NCI-H1105 (cell line): Measurements from ENCODE around the gene GPATCH3.
"Not testable (repeated sequence)": the region's sequence is repeated elsewhere in the genome, so short reads cannot be mapped to it uniquely, and the experiment has no call there.

Experiments used
- DNase-seq: peaks from one replicate; lab custom pipeline; 2025; lab: John Stamatoyannopoulos, UW

The GPATCH3 gene

DNA sequence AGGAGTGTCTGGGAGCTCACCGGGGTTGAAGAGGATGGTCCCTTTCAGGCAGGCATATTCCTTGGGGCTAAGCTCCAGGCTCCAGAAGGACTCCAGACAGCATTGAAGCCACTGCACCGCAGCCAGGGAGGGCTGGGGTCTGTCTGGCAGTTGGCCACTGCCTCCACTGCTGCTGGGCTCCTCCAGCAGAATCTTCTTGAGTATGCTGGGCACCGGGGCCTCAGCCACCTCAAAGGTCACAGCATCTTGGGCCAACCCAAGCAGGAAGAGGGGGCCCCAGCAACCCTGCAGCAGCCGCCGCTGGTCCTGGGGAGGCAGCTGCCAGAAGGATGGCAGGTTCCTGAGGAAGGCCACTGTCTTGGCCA lies 13.1 kb upstream of the GPATCH3 start:
- no peak for DNase-seq

GRCh38 chr1:26912147-26912490 lies 11.9 kb upstream of the GPATCH3 start:
- no peak for DNase-seq

- DNase-seq, result no peak
These were observed 11.3 kb upstream of the GPATCH3 start for GRCh38 chr1:26911399-26912146.

- DNase-seq, result no peak
These were observed 10.3 kb upstream of the GPATCH3 start for GRCh38 chr1:26910343-26911160.

- no peak for DNase-seq
These were observed 9.7 kb upstream of the GPATCH3 start for GRCh38 chr1:26909951-26910342.

GRCh38 chr1:26907071-26907917 lies 7.0 kb upstream of the GPATCH3 start:
- DNase-seq, result no peak

DNA sequence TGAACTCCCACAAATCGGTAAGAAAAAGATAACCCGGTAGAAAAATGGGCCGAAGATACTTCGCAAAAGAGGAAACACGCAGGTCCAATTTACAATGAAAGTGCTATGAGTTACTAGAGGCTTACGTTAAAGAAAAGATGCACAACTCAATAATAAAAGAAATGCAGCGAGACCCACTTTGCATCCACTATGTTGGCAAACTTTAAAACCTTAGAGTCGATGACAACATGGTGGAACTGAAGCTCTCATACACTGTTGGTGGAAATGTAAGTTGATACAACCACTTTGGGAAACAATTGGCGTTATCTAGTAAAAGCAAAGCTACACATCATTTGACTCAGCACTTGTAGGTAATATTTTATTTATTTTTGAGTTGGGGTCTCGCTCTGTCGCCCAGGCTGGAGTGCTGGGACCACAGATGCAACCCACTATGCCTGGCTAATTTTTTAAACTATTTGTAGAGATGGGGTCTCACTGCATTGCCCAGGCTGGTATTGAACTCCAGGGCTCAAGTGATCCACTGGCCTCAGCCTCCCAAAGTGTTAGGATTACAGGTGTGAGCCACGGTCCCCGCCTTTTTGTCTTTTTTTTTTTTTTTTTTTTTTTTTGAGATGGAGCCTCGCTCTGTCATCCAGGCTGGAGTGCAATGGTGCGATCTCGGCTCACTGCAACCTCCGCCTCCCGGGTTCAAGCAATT lies 696 bp upstream of the GPATCH3 start:
- DNase-seq, result no peak

DNA sequence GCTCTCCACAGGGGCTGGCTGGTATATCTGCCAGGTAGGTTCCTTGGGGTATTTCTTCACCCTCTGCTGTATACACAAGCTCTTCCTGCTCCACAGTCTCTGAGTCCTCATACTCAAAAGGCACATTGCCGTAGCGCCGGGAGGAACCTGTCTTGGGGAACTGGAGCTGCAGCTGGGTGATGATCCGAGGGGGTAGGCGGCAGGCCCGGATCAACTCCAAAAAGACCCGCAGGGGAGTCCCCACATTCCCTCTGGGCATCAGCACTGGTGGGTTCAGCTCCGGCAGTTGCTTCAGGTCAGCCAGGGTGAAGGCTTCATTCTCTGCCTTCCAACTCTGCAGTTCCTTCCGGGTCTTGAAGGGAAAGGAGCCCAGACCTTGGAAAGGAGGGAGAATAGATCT lies 2.9 kb downstream of the GPATCH3 start:
- no peak for DNase-seq

- no peak for DNase-seq
These were observed 6.0 kb downstream of the GPATCH3 start for GRCh38 chr1:26894263-26894662.

- DNase-seq, result no peak
These were observed 9.8 kb downstream of the GPATCH3 start for GRCh38 chr1:26890467-26890796.

DNA sequence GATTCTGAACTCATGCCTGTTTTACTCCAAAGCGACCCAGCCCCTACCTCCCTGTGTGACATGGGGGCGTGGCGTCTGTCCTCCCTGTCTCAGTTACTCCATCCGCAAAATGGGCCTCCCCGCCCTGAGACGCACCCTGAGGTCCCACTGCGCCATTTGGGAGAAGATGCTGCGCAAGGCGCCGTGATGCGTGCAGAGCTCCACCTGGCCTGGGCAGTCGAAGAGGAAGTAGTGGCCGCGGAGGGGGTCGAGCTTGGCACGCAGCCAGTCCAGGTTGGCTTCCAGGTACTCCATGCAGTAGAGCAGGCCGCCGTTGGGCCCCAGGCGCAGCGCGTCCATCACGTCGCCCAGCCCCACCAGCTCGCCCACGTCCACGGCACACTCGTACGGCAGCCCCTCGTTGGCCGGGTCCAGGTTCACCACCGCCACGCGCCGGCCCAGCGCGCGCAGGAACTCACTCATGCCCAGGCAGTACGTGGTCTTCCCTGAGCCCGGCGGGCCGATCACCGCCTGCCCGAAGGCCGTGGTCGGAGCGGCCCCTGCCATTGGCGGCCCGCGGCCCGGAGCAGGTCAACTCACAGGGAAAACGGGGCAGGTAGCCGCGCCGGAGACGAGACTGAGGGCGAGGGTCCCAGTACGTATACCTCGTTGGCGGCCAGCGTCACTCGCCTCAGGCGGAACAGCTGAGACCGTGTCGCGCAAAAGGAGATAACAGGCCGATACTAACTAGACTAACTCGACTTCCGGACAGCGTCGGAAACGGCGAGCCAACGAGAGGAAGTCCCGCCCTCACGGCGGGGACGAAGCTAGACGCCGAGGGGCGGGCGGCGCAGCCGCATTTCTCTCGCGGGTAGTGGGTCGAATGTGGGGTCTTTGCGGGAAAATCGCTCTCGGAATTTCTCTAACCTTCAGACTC lies 10.5 kb downstream of the GPATCH3 start, which contains the start of gene GPN2:
GPN2 (minus strand) TSS at position 733 of the 916 bp plus-strand sequence; CDS start at position 546, 187 bp downstream.
- peak; percentile 73 for DNase-seq

GRCh38 chr1:26888231-26888630 lies 12.0 kb downstream of the GPATCH3 start:
- no peak for DNase-seq

DNA sequence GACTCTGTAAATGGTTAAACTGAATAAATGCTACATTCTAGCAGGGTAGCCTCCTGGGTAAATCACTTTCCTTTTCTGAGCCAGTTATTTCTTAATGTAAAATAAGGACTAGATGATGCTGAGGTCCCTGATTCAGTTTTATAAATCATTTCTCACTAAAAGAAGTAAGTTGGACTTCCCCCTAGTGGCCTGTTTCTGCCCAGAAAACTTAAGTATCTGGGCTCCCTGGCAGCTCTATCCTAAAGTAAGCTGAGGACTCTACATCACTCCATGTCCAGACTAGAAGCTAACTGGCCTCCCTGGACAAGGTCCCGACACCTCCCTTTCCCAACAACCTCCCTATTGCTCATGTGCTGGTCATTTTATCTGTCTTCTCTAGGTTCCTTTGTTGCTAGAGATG lies 13.1 kb downstream of the GPATCH3 start:
- no peak for DNase-seq

- no peak for DNase-seq
These were observed 17.4 kb downstream of the GPATCH3 start for GRCh38 chr1:26882696-26883463.

- not testable (repeated sequence) for DNase-seq
These were observed 18.7 kb downstream of the GPATCH3 start for GRCh38 chr1:26881611-26882010.

- DNase-seq, result no peak
These were observed 20.5 kb downstream of the GPATCH3 start for GRCh38 chr1:26879793-26880192.

DNA sequence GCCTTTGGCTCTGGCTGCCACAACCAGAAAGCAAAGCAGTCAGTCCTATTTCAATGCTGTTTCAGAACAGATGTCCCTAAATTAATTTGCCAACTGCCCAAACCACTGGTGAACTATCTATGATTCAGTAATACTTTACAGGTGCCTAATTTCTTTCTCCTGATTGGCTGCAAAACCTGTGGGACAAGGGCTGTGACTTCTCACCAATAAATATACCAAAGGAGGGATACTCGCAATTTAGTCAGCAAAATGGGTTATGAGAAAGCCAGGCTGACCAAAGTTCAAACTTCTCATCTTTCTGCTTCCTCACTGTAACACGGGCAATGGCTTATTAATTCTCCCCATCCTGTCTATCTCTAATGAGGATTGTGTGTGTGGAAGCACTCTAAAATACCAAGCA lies 22.9 kb downstream of the GPATCH3 start:
- DNase-seq, result no peak

- no peak for DNase-seq
These were observed 25.4 kb downstream of the GPATCH3 start for GRCh38 chr1:26874896-26875295.

DNA sequence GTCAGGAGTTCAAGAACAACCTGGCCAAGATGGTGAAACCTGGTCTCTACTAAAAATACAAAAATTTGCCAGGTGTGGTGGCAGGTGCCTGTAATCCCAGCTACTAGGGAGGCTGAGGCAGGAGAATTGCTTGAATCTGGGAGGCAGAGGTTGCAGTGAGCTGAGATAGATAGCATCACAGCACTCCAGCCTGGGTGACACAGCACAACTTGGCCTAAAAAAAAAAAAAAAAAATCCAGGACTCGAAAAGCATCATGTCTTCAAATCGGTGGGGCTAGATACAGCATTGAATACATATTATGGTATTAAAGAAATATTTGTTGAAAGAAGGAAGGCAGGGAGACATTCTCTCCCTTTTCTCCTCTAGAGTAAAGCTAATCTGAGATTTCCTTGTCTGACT lies 27.2 kb downstream of the GPATCH3 start:
- DNase-seq, result not testable (repeated sequence)
